ENCODE measurements around the gene ACACB.

DNA sequence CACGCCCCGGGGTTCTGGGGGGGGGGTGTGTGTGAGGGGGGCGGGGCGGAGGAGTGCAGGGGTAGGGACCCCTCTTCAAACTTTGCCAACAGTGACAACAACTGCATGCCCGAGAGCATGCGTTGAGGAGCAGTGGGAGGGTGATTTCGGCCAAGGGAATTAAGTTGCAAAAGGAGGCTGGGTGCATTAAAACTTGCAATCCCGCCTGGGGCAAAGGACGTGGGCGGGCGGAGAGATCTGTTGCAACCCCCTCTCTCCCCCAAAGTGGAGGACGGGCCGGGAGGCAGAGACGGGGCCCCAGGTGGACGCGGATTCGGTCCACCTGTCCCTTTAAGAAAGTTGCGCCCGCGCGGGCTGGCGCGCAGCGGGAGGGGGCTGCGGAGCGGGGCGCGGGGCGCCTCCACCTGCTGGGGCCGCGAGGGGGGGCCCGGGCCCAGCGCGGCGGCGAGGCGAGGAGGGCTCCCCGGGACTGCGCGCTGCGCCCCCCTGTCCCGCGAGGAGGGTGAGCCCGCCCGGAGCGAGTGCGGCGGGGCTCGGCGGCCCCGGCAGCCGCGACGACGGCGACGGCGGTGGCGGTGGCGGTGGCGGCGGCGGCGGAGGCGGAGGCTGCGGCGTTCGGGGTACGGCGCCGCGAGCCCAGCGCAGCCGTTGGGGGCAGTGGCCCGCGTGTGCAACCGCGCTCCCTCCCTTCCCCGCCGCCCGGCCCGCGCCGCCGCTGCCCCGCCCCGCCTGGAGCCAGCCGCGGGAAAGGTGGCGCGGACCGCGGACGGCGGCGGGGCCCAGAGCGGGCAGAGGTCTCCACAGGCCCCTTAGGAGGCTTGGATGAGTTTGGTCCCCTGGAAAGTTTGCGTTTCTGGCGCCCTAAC, 193.2 kb downstream of the ACACB start:
- TF ChIP-seq GATA2 (IDR thresholded peaks at IDR 0.05; ENCODE audit: low read depth, low read length) (no peak), GATA3 (IDR thresholded peaks at IDR 0.05; ENCODE audit: low read depth, low read length) (no peak)

Data from SH-SY5Y (cell line).